GM21723 (cell line): ENCODE data around the gene RUNX1.

Source experiments
- ATAC-seq: cut with Tn5 transposase; IDR thresholded peaks from one replicate; pipeline ENCODE4 v1.9.1; 2021; ENCODE audit warnings: mild to moderate bottlenecking, moderate library complexity; ENCODE audit not compliant: unreplicated experiment

Gene RUNX1

GRCh38 chr21:34768326-34768725 lies 280.8 kb downstream of the RUNX1 start:
- ATAC-seq, result no peak

- ATAC-seq, result no peak
Observed at GRCh38 chr21:34766862-34767261, 282.2 kb downstream of the RUNX1 start.

- no peak for ATAC-seq
Observed at GRCh38 chr21:34765619-34766018, 283.5 kb downstream of the RUNX1 start.

GRCh38 chr21:34764715-34765284 lies 284.3 kb downstream of the RUNX1 start:
- ATAC-seq, result no peak

GRCh38 chr21:34762786-34763185 lies 286.3 kb downstream of the RUNX1 start:
- ATAC-seq, result no peak

GRCh38 chr21:34761758-34762330 lies 287.3 kb downstream of the RUNX1 start:
- ATAC-seq, result no peak

- ATAC-seq, result no peak
Observed at GRCh38 chr21:34754690-34755647, 294.1 kb downstream of the RUNX1 start.

- ATAC-seq, result no peak
Observed at GRCh38 chr21:34748862-34749261, 300.2 kb downstream of the RUNX1 start.

- ATAC-seq, result peak; percentile 73
Observed at GRCh38 chr21:34745557-34746255, 303.4 kb downstream of the RUNX1 start.

GRCh38 chr21:34744801-34745200 lies 304.3 kb downstream of the RUNX1 start:
- no peak for ATAC-seq

GRCh38 chr21:34743831-34744230 lies 305.3 kb downstream of the RUNX1 start:
- no peak for ATAC-seq

GRCh38 chr21:34743285-34743684 lies 305.8 kb downstream of the RUNX1 start:
- ATAC-seq, result no peak

GRCh38 chr21:34740198-34740597 lies 308.9 kb downstream of the RUNX1 start:
- no peak for ATAC-seq
